Limb (tissue), 2 donors: ENCODE data around the gene PPHLN1.
"Not testable (repeated sequence)": the region's sequence is repeated elsewhere in the genome, so short reads cannot be mapped to it uniquely, and the experiment has no call there.

Source experiments
- DNase-seq, 2 donors: peaks; one replicate each; pipeline ENCODE4 v3.0.0-alpha.2; 2016; ENCODE audit errors: extremely low spot score in 2 of 2

Gene PPHLN1

GRCh38 chr12:42370013-42370412 lies 44.0 kb downstream of the PPHLN1 start:
- no peak for DNase-seq

DNA sequence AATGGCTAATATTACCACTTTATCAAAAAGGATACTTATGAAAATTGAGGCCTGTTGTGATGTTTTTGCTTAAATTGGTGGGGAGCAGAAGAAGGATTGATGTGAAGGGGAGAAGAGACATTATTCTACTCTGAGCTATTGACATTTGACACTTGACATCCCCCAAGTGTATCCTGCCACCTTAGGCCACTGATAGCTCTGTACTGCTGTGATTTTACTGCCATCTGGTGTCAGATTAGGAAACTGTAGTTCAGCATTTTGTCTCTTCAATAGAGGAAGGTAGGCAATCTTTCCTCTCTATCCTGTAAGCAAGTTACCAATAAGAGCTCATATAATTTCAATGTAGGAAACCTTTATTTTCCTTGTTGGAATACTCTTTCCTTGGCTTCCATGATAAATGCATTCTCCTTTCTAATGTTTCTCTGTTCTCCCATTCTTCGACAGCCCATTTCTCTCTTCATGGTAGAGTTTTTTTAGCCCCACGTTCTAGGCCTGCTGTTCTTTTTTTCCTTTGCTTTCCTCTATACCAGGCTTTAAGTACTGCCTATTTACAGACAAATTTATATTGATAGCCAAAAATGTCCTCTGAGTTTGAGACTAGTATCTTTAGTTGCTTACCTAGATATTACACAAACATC lies 46.3 kb downstream of the PPHLN1 start:
- DNase-seq: peak in 1 of 2 donors; percentile 21

- no peak for DNase-seq
Observed at GRCh38 chr12:42373669-42374068, 47.7 kb downstream of the PPHLN1 start.

DNA sequence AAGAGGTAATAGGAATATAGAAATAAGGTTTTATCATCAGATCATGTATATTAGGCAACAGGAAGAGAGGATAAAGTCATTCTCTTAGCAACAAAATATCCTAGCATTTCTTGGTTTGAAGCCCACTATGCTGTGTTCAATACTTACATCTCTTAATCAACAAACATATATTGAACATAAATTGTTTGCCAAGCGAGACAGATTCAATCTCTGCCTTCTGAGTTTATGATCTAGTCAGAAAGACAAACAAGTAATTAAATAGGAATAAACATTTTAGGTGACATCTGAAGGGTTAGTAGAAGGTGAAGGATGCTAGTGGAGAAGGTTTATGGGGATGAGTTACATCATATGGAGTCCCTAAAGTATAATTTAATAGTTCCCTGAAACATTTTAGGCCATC lies 54.8 kb downstream of the PPHLN1 start:
- no peak for DNase-seq

- no peak for DNase-seq
Observed at GRCh38 chr12:42382013-42382696, 56.2 kb downstream of the PPHLN1 start.

DNA sequence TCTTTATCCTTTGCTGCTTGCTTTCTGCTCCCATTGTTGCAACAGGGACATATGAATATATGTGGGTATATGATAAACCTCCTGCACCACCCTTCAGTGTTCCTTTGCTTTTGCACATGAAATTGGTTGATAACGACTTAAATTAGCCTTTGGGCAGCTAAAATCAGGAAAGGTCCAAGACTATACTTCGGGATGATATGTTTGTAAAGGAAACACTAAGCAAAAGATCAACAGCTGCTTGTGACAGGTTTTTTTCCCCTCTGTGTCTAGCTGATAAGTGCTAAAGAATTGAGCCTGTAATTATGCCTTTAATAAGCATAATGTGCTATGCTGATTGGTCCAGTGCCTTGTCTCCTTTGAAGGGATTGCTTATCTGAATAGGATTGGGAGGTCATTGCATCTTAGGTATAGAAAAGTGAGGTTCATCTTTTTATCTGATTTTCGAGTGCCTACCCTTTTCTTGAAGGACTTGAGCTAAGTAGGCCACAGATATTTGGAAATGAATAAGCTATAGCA lies 59.4 kb downstream of the PPHLN1 start:
- DNase-seq: no peak

DNA sequence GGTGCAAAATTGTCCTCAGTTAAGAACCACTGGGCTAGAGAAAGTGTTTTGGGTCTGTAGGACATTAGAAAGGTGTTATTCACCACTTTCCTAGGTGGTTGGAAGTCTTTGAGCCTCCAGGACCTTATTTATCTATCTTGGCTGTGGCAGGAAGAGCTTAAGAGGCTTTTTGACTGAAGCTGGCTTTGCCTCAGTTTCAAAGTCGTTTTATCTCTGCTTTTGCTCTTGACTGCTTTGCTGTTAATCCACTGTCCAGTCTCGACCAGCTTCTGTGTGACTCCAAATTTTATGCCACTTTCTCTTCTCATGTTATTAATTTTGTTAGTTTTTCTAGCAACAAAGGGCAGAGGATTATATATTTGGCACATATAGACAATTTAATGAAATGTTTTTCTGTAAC lies 60.3 kb downstream of the PPHLN1 start:
- no peak for DNase-seq

DNA sequence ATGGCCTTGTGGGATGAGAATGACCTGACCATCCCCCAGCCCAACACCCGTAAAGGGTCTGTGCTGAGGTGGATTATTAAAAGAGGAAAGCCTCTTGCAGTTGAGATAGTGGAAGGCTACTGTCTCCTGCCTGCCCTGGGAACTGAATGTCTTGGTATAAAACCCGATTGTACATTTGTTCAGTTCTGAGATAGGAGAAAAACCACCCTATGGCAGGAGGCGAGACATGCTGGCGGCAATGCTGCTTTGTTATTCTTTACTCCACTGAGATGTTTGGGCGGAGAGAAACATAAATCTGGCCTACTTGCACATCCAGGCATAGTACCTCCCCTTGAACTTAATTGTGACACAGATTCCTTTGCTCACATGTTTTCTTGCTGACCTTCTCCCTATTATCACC lies 62.1 kb downstream of the PPHLN1 start:
- DNase-seq: not testable (repeated sequence)

GRCh38 chr12:42394429-42394828 lies 68.5 kb downstream of the PPHLN1 start:
- DNase-seq: no peak

- no peak for DNase-seq
Observed at GRCh38 chr12:42396473-42397259, 70.7 kb downstream of the PPHLN1 start.

DNA sequence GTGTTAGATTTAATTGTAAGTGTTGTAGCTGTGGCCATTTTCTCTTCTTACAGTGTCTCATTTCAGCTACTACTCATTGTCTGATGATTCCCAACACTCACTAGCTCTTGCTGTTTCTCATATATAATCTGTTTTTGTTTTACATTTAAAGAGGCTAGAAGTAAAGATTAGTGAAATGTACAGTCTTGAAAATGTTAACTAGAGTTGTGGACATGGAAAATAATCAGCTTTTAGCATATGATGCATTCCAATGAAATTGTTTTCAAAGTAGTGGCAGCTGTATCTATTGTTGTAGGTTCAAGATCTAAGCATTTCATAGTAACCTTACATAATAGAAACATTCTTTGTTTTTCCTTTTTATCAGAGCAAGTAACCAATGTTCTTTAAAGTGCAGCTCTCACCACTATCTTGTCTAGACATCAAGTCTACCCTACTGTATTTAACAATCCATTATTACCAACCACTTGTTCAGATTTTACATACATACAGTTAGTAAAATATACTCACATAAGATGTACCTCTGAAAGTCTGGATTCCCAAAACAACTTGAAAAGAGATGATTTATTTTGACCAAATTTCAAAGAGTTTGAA lies 76.9 kb downstream of the PPHLN1 start:
- no peak for DNase-seq

- no peak for DNase-seq
Observed at GRCh38 chr12:42407306-42407705, 81.3 kb downstream of the PPHLN1 start.

DNA sequence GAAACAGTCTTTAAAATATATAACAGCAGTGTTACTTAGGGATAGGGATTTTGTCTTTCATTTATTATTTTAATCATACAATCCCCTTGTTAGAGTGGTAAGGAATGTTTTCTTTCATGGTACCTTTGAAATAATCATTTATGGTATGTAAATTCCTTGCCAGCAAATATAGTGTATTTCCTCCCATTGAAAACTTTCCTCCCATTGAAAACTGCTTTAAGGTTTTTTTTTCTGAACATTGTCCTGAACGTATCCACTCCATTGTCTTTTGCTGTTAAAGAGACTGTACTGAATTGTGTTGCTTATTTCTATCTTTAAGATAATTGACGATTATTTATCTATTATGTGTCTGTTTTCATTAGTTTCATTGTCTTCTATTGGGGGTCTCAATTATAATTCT lies 83.5 kb downstream of the PPHLN1 start:
- no peak for DNase-seq

DNA sequence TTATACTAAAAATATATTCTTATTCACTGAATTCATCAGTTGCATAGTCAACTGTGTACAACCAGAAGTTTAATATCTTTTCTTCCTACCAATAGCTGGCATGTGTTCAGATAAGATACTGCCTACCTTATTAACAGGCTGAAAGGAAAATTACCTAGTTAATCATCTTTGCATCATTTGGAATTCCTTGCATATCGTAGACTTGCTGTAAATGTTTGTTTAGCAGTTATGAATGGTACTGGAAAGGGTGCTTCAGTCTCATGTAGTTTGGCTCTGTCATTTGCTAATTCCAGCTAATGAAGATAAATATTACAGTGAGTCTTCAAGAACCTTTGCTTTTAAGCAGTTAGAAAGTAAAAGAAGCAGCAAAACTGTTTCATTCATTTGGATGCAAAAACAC lies 84.4 kb downstream of the PPHLN1 start:
- DNase-seq: no peak

DNA sequence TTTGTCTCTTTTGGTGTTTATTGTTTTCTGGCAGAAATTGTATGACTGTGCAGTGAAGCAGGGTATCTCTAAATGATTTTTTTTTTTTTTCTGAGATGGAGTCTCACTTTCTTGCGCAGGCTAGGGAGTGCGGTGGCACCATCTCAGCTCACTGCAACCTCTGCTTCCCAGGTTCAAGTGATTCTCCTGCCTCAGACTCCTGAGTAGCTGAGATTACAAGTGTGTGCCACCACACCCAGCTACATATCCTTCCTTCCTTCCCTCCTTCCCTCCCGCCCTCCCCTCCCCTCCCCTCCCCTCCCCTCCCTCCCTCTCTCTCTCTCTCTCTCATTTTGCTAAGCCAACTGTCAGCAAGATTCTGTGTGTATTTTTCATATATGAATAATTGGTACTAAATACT lies 94.4 kb downstream of the PPHLN1 start:
- DNase-seq: no peak

DNA sequence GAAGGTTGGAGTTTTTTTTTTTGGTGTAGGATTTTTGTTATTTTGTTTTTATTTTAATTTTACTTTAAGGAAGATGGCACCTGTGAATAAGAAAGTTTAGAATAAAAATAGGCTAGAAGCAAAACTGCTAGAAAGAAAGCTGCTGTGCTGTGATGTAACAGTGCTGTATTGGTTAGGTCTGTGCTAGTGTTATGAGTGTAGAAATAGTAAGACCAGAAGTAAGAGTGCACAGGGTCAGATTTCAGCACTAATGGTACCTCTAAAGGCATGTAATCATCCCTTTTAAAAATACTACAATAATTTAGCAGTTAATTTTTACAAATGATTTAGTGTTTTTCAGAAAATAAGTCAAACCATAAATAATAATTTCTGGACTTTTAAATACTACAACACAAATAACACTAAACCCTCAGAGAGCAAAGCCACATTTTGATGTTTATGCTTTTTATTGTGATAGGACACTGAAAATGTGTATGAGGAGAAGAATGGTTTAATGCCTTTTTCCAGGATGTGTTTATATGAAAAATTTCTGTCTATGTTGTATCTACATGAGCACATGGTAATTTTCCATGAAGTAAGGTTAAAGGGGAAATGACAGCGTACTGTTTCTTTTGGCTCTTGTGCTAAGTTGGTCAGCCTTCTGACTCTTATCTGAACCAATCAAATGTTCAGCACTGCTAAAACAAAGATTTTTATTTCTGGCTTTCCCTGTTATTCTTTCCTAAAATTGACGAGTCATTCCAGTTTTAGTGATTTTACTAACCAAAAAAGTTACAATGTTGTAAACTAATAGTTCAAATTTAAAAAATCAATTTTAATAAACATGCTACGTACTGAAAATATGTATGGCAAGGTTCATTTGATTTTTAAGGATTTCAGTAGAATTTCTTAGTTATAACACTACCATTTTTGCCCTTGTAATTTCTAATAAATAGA lies 96.1 kb downstream of the PPHLN1 start:
- DNase-seq: peak in 1 of 2 donors; percentile 18

DNA sequence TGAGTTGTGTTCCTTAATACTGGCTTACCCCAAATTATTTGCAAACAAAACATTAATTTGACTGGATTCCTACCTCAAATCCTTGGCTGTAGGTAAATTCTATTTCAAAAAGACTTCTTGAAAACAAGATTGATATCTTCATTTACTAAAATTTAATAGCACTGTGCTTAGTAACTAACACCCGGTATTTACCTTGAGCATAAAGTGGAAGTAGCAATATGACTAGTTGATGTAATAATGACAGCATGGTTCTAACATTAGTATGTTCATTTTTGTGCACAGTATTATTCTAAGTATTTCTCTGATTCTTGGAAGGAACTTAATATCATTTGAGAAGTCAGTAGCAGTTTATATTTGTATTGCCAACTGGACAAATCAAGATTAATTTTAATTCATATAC lies 96.8 kb downstream of the PPHLN1 start:
- DNase-seq: no peak

DNA sequence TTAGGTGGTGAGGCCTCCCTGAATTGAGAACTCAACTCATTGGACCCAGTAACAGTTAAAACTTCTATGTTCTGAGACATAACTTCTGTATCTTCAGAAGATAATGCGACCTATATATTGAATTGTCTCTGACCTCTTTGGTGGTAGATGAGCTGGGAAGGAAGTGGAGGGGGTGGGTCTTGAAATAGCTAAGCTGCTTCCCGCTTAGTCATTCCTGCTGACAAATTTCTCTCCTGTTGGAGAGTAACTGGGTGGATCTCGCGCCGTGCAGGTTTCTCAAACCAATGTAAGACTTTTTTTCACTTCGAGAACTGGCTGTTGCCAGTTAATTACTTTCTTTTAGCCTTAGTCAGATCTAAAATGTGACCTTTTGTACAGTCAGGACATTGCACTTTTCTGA lies 100.8 kb downstream of the PPHLN1 start:
- DNase-seq: no peak

DNA sequence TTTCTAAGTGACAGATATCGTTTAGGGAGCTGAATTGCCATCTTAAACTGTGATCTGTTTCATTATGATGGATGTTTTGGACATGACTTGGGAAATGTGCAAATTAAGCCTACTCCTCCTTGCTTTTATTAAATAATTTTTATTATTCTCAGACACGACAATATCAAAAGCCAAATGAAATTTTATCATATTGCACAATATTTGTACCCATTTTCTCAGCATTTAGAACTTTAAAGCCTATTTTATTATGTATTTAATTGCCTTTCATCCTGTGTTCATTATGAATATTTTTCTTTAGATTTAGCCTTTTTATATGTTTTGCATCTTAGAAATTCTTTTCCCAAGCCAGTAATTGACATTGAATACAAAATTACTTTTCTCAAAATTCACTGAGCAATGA lies 102.9 kb downstream of the PPHLN1 start:
- no peak for DNase-seq

- no peak for DNase-seq
Observed at GRCh38 chr12:42432517-42433140, 106.7 kb downstream of the PPHLN1 start.
